PC-3 (cell line): Measurements from ENCODE around the gene ERAP2. TPM values are rescaled to one million over a fixed set of nuclear protein-coding genes. Genes with fewer than 3 reads are reported as not detected.

Experiments
- ATAC-seq: fragments of 200-7000 bp; cut with Tn5 transposase; 2 replicates; pipeline ENCODE4 v1.9.1; 2020; ENCODE audit warnings: mild to moderate bottlenecking, moderate library complexity
- BruUV-seq: library from RNA; stranded (reverse); fragments of 400-500 nt; replicated peaks from 2 replicates; lab custom pipeline; 2021; lab: Mats Ljungman, UMichigan
- CTCF ChIA-PET: fragments of 300-600 bp; sonication (Branson Sonifier 250); formaldehyde crosslinking; loops from one replicate; lab custom pipeline; 2022; ENCODE audit warnings: antibody characterized with exemption; lab: Charles Lee
- POLR2A ChIA-PET: fragments of 300-600 bp; sonication (Branson Sonifier 250); formaldehyde crosslinking; loops from one replicate; lab custom pipeline; 2022; ENCODE audit warnings: antibody characterized with exemption; ENCODE audit not compliant: unreplicated experiment; lab: Charles Lee
- DNase-seq: peaks from one replicate; pipeline ENCODE4 v3.0.0-alpha.2; 2015
- H2AFZ ChIP-seq: fragments of 300-600 bp; sonication (generic); 2 replicates; pipeline ENCODE4 v1.6.0; 2016; ENCODE audit warnings: antibody characterized with exemption, low read length
- H3F3A ChIP-seq: fragments of 300-600 bp; sonication (generic); one replicate; pipeline ENCODE4 v1.6.0; 2017; ENCODE audit warnings: antibody characterized with exemption, low read length, control low read depth, mild to moderate bottlenecking; ENCODE audit not compliant: unreplicated experiment
- H3K27ac ChIP-seq: fragments of 300-600 bp; sonication (generic); 2 replicates; pipeline ENCODE4 v1.5.1; 2016; ENCODE audit warnings: mild to moderate bottlenecking, low read length
- H3K27me3 ChIP-seq: fragments of 300-600 bp; sonication (generic); 2 replicates; pipeline ENCODE4 v1.6.1; 2016; ENCODE audit warnings: low read length, mixed read lengths
- H3K36me3 ChIP-seq: fragments of 300-600 bp; sonication (generic); 2 replicates; pipeline ENCODE4 v1.6.1; 2016; ENCODE audit warnings: low read depth, mixed run types, low read length, mixed read lengths
- H3K4me1 ChIP-seq: fragments of 300-600 bp; sonication (generic); 2 replicates; pipeline ENCODE4 v1.5.1; 2016; ENCODE audit warnings: low read length; ENCODE audit not compliant: insufficient read depth
- H3K4me2 ChIP-seq: fragments of 300-600 bp; sonication (generic); 2 replicates; pipeline ENCODE4 v1.6.0; 2016; ENCODE audit warnings: low read length
- H3K4me3 ChIP-seq: fragments of 300-600 bp; sonication (generic); 2 replicates; pipeline ENCODE4 v1.5.1; 2016; ENCODE audit warnings: mild to moderate bottlenecking, low read length, mixed read lengths
- H3K79me2 ChIP-seq: fragments of 300-600 bp; sonication (generic); 2 replicates; pipeline ENCODE4 v1.6.1; 2017; ENCODE audit warnings: low read length, mixed read lengths
- H3K9ac ChIP-seq: fragments of 300-600 bp; sonication (generic); 2 replicates; pipeline ENCODE4 v1.6.0; 2016; ENCODE audit warnings: mild to moderate bottlenecking, low read length
- H3K9me2 ChIP-seq: fragments of 300-600 bp; sonication (generic); replicated peaks from 2 replicates; pipeline ENCODE4 v1.6.1; 2016; ENCODE audit warnings: mixed run types, low read length, mixed read lengths
- H3K9me3 ChIP-seq: fragments of 300-600 bp; sonication (generic); 2 replicates; pipeline ENCODE4 v1.6.1; 2016; ENCODE audit warnings: low read length, mixed read lengths
- H4K20me1 ChIP-seq: fragments of 300-600 bp; sonication (generic); 2 replicates; pipeline ENCODE4 v1.6.1; 2016; ENCODE audit warnings: low read length, mixed read lengths
- EZH2 ChIP-seq: fragments of 300-600 bp; sonication (generic); IDR thresholded peaks from one replicate; pipeline ENCODE4 v1.6.1; 2017; ENCODE audit warnings: antibody characterized with exemption, mild to moderate bottlenecking, low read length; ENCODE audit not compliant: unreplicated experiment
- EZH2phosphoT487 ChIP-seq: fragments of 300-600 bp; sonication (generic); IDR thresholded peaks from 2 replicates; pipeline ENCODE4 v1.6.1; 2018; ENCODE audit warnings: mild to moderate bottlenecking, antibody characterized with exemption, low read length, borderline replicate concordance
- intact Hi-C: fragments of 100-400 bp; cut with micrococcal nuclease; formaldehyde crosslinking; loops from 2 replicates; pipeline ENCODE4 v1.9.0; 2023
- total RNA-seq: library from RNA; depleted of rRNA; stranded (reverse); fragments of >200 nt; gene quantifications from 2 replicates; pipeline ENCODE4 v1.2.3, GENCODE V29; 2014
- TF ChIP-seq, protein P1 (sequence below): fragments of 300-600 bp; sonication (generic); conservative IDR thresholded peaks from 2 replicates; pipeline ENCODE4 v1.5.1; 2017; ENCODE audit warnings: antibody characterized with exemption, low read depth, mild to moderate bottlenecking, low read length

The ERAP2 gene
- total RNA-seq, 1 experiment from 2014 or later: 9.6 TPM

DNA sequence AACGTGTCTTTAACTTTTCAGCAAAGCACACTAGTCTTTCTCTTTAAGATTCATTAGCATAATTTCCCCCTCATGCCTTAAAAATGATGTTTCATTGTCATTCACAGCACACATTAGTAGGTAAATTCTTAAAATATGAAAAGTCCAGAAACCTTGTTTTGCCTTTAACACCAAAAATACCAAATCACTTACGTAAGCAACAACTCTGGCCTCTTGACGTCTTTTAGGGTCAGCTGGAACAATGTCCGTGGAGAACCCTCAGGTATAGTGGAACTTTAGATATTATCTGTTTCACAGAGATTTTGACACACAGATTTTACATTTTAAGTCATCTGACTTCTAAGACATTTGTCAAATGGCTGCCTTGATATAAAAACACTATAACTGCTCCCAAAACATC lies 90.5 kb downstream of the ERAP2 start:
- intact Hi-C loops: no loop called here
- Histone ChIP-seq H3K4me3 (no peak overlapping the region), H3K4me2 (no peak overlapping the region), H4K20me1 (no peaks in the 10 kb centered on the region), H3K4me1 (peaks cover 11% of the 10 kb centered on the region), H2AFZ (no peak overlapping the region), H3K9me2 (no peaks in the 10 kb centered on the region), H3K27me3 (no peaks in the 10 kb centered on the region), H3K79me2 (peaks cover 7% of the 10 kb centered on the region; the same call in 1 of the 2 replicates), H3K9me3 (no peaks in the 10 kb centered on the region), H3F3A (no peaks in the 10 kb centered on the region), H3K27ac (no peak overlapping the region), H3K36me3 (no peaks in the 10 kb centered on the region), H3K9ac (no peak overlapping the region)
- ATAC-seq (no peak), DNase-seq (no peak)
- CTCF ChIA-PET: no interaction called here
- BruUV-seq: no TSS peak
- POLR2A ChIA-PET: no interaction called here
- TF ChIP-seq, protein P1, sequence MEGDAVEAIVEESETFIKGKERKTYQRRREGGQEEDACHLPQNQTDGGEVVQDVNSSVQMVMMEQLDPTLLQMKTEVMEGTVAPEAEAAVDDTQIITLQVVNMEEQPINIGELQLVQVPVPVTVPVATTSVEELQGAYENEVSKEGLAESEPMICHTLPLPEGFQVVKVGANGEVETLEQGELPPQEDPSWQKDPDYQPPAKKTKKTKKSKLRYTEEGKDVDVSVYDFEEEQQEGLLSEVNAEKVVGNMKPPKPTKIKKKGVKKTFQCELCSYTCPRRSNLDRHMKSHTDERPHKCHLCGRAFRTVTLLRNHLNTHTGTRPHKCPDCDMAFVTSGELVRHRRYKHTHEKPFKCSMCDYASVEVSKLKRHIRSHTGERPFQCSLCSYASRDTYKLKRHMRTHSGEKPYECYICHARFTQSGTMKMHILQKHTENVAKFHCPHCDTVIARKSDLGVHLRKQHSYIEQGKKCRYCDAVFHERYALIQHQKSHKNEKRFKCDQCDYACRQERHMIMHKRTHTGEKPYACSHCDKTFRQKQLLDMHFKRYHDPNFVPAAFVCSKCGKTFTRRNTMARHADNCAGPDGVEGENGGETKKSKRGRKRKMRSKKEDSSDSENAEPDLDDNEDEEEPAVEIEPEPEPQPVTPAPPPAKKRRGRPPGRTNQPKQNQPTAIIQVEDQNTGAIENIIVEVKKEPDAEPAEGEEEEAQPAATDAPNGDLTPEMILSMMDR: no peak
- TF ChIP-seq EZH2 (no peak), EZH2phosphoT487 (no peak)

DNA sequence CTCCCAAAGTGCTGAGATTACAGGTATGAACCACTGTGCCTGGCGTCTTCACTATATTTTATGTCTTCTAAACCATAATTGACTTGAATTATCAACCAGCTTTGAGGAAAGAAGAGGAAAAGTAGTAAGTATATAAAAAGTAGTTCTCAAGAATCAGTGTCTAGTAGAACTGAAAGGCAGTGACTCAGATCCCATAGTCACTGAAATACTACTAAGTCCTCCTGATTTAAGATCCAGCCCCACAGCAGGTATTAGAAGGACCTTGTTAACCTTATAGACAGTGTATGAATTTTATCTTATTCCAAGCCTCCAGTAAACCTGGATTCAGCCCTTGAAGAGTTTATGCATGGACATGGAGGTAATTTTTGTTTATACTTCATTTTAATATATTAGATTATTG lies 91.1 kb downstream of the ERAP2 start:
- intact Hi-C loops: no loop called here
- BruUV-seq: no TSS peak
- CTCF ChIA-PET: no interaction called here
- no peaks in the 10 kb centered on the region for H4K20me1 ChIP-seq
- peak; percentile 48; the same call in 1 of the 2 replicates for ATAC-seq
- H3K4me2 ChIP-seq: no peak overlapping the region
- POLR2A ChIA-PET: no interaction called here
- H3K36me3 ChIP-seq: no peaks in the 10 kb centered on the region
- no peak overlapping the region for H2AFZ ChIP-seq
- TF ChIP-seq EZH2phosphoT487: no peak
- no peak for TF ChIP-seq EZH2
- TF ChIP-seq, protein P1: no peak
- peaks cover 7% of the 10 kb centered on the region; the same call in 1 of the 2 replicates for H3K79me2 ChIP-seq
- no peak overlapping the region for H3K27ac ChIP-seq
- no peaks in the 10 kb centered on the region for H3K27me3 ChIP-seq
- H3K9me2 ChIP-seq: no peaks in the 10 kb centered on the region
- no peaks in the 10 kb centered on the region for H3F3A ChIP-seq
- peaks cover 11% of the 10 kb centered on the region for H3K4me1 ChIP-seq
- DNase-seq: no peak
- no peak overlapping the region for H3K9ac ChIP-seq
- H3K9me3 ChIP-seq: no peaks in the 10 kb centered on the region
- no peak overlapping the region for H3K4me3 ChIP-seq

DNA sequence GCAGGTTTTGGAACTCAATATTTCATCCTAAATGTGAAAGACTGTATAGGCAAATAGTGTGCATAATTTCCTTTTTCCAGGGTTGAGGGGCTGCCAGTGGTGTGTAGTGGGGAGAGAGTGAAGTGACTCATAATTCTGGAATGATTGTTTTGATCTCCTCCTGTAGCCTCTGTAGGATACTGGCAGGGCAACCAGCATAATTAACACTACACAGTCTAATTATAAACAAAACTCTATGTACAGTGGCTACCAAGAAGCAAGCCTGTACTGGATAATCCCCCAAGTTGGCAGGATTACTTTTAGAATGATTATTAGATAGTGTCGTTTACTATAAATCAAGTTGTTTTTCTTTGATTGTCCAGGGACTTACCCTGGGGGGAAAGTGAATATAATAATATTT lies 91.8 kb downstream of the ERAP2 start:
- ChIA-PET CTCF (no interaction called here), POLR2A (no interaction called here)
- H3K36me3 ChIP-seq: no peaks in the 10 kb centered on the region
- peaks cover 11% of the 10 kb centered on the region for H3K4me1 ChIP-seq
- H2AFZ ChIP-seq: no peak overlapping the region
- ATAC-seq (peak; percentile 96), DNase-seq (peak; percentile 52)
- no peak overlapping the region for H3K4me3 ChIP-seq
- peak overlapping the region; percentile 9; the same call in 1 of the 2 replicates for H3K4me2 ChIP-seq
- TF ChIP-seq EZH2phosphoT487 (no peak), EZH2 (no peak)
- TF ChIP-seq, protein P1: no peak
- no peaks in the 10 kb centered on the region for H3K9me2 ChIP-seq
- H3F3A ChIP-seq: no peaks in the 10 kb centered on the region
- H3K27me3 ChIP-seq: no peaks in the 10 kb centered on the region
- no peak overlapping the region for H3K9ac ChIP-seq
- H4K20me1 ChIP-seq: no peaks in the 10 kb centered on the region
- H3K9me3 ChIP-seq: no peaks in the 10 kb centered on the region
- no TSS peak for BruUV-seq
- peaks cover 12% of the 10 kb centered on the region; the same call in 1 of the 2 replicates for H3K79me2 ChIP-seq
- intact Hi-C loops: no loop called here
- no peak overlapping the region for H3K27ac ChIP-seq
